Measurements from ENCODE around the gene EVL.
A peak's percentile ranks its signal among the peaks of the same experiment; 100 is the strongest.
"Not testable (repeated sequence)": the region's sequence is repeated elsewhere in the genome, so short reads cannot be mapped to it uniquely, and the experiment has no call there.

Gene EVL

DNA sequence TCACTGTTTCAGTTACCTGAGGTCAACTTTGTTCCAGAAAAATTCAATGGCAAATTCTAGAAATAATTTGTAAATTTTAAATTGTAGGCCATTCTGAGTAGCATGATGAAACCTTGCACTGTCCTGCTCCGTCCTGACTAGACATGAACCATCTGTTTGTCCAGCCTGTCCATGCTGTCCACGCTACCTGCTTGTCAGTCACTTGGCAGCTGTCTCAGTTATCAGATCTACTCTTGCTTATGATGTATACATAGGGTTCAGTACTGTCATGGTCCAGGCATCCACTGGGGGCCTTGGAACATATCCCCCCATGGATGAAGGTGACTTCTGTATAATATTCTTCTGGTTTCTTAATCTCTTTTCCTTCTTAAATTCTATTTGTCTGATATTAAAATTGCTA lies 14.1 kb upstream of the EVL start:
- H3K4me3 Mint-ChIP-seq: no peak overlapping the region
- no peaks in the 10 kb centered on the region for H3K9me3 Mint-ChIP-seq
- H3K27me3 Mint-ChIP-seq: no peaks in the 10 kb centered on the region
- peaks cover 23% of the 10 kb centered on the region for H3K4me1 Mint-ChIP-seq (ENCODE audit: low read depth)
- no peak overlapping the region for H3K27ac Mint-ChIP-seq
- no peak for DNase-seq
- no peaks in the 10 kb centered on the region for H3K36me3 Mint-ChIP-seq (ENCODE audit: low read depth)

- Mint-ChIP-seq H3K4me1 (ENCODE audit: low read depth) (peaks cover 26% of the 10 kb centered on the region), H3K4me3 (no peak overlapping the region), H3K36me3 (ENCODE audit: low read depth) (no peaks in the 10 kb centered on the region), H3K9me3 (no peaks in the 10 kb centered on the region), H3K27me3 (no peaks in the 10 kb centered on the region), H3K27ac (no peak overlapping the region)
- no peak for DNase-seq
Measured at GRCh38 chr14:100051543-100051942, 13.7 kb upstream of the EVL start.

DNA sequence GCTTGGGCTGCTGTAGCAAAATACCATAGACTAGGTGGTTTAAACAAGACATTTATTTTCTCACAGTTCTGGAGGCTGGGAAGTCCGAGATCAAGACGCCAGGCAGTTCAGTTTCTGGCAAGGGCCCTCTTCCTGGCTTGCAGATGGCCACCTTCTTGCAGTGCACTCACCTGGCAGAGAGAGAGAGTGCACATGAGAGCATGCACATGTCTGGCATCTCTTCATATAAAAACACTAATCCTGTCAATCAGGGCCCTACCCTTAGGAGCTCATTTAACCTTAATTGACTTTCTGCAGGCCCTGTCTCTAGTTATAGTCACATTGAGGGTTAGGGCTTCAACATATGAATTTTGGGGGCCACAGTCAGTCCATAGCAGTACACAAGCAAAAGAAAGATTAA lies 12.4 kb upstream of the EVL start:
- no peaks in the 10 kb centered on the region for H3K36me3 Mint-ChIP-seq (ENCODE audit: low read depth)
- peaks cover 39% of the 10 kb centered on the region for H3K4me1 Mint-ChIP-seq (ENCODE audit: low read depth)
- H3K9me3 Mint-ChIP-seq: no peaks in the 10 kb centered on the region
- H3K27me3 Mint-ChIP-seq: no peaks in the 10 kb centered on the region
- H3K27ac Mint-ChIP-seq: no peak overlapping the region
- DNase-seq: no peak
- no peak overlapping the region for H3K4me3 Mint-ChIP-seq

DNA sequence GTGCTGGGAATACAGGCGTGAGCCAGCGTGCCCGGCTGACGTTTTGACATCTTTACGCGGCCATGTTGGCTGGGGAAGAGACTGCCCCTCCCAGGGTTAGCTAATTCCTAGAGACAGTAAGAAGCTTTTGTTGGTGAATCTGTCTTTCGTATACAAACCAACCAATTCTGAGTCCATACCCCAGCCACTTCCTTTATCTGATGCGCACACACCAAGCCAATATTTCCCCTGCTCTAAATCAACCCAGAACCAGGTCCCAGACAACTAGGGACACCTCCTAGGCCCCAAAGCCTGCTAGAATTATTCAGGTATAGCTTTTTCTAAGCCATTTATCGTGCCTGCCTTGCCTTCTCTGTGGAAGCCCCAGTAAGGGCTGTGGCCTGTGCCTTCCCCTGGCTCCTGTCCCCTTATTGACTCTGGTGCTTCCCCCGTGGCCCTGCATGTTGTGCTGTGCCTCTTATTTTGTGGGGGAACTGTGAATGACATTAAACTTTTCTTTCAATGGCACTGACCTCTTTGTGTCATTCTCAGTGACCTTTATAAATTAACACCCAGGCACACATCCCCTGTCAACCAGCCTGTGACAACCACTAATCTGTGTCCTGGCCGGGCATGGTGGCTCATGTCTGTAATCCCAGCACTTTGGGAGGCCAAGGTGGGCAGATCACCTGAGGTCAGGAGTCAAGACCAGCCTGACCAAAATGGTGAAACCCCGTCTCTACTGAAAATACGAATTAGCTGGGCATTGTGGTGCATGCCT lies 10.7 kb upstream of the EVL start:
- Mint-ChIP-seq H3K27ac (peak overlapping the region; percentile 13), H3K4me1 (ENCODE audit: low read depth) (peaks cover 41% of the 10 kb centered on the region), H3K27me3 (no peaks in the 10 kb centered on the region), H3K4me3 (no peak overlapping the region), H3K36me3 (ENCODE audit: low read depth) (no peaks in the 10 kb centered on the region), H3K9me3 (no peaks in the 10 kb centered on the region)
- DNase-seq: no peak

DNA sequence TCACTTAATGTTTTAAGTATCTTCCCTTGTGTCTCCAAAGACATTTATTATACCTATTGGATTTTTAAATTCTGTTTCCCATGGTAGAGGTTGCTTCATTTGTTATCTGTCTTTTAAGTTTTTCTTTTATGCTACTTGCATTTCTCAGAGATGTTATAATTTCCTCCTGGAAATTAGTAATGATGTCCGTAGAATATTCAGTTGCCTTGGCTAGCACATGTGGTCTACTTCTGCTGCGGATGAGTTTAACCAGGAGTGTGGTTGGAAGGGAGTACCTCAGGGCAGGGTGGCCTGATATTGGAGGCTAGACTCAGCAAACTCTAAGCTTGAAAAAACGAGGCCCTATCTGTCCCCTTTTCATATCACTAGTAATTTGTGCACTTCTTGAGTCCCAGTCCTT lies 8.8 kb upstream of the EVL start:
- Mint-ChIP-seq H3K9me3 (no peaks in the 10 kb centered on the region), H3K4me1 (ENCODE audit: low read depth) (peaks cover 52% of the 10 kb centered on the region), H3K4me3 (no peak overlapping the region), H3K27me3 (no peaks in the 10 kb centered on the region), H3K27ac (peak overlapping the region; percentile 55), H3K36me3 (ENCODE audit: low read depth) (no peaks in the 10 kb centered on the region)
- DNase-seq: no peak

DNA sequence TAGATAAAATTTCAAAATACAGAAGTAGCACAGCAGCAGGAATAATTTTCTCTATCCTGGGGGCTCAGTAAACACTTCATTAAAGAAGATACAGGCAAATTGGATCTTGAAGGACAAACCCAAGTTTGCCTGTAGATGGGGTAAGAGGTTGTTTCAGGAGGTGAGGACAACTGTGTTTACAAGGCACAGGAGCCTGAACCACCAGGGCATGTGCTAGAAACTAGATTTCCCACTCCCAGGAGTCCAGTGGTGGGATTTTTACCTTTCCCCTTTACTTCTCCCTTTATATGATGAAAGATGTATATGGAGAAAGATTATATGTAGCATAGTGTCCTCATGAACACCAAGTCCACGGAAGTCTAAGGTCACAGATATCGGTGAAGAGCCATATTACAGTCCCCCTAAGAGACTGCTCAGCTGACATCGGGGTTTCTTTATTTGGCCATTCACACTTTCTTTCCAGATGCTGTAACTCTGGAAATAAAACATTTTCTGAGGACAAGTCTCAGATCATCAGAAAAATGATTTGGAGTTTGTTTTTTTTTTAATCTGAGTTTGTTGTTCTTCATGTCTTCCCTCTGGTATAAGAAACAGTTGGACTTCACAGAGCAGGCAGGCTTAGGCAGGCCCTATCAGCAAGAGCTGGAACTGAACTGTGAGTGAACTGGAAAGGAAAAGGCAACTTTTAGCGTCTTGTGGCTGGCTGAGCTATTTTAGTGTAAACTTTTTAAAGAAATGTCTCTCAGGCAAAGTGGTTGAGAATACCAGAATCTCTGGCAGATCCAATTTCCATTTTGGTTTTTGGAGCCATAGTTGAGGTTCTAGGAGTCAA lies 8.0 kb upstream of the EVL start:
- H3K4me3 Mint-ChIP-seq: no peak overlapping the region

GRCh38 chr14:100058777-100059437 lies 6.3 kb upstream of the EVL start:
- DNase-seq: no peak
- no peaks in the 10 kb centered on the region for H3K27me3 Mint-ChIP-seq
- no peaks in the 10 kb centered on the region for H3K36me3 Mint-ChIP-seq (ENCODE audit: low read depth)
- H3K9me3 Mint-ChIP-seq: no peaks in the 10 kb centered on the region
- H3K4me1 Mint-ChIP-seq (ENCODE audit: low read depth): peaks cover 76% of the 10 kb centered on the region
- H3K4me3 Mint-ChIP-seq: peak overlapping the region; percentile 64
- peak overlapping the region; percentile 94 for H3K27ac Mint-ChIP-seq

More for the DNA sequence above, 8.0 kb upstream of the EVL start:
- Mint-ChIP-seq H3K4me1 (ENCODE audit: low read depth) (peaks cover 58% of the 10 kb centered on the region), H3K9me3 (no peaks in the 10 kb centered on the region), H3K36me3 (ENCODE audit: low read depth) (no peaks in the 10 kb centered on the region), H3K27me3 (no peaks in the 10 kb centered on the region), H3K27ac (peak overlapping the region; percentile 88)
- DNase-seq: no peak

DNA sequence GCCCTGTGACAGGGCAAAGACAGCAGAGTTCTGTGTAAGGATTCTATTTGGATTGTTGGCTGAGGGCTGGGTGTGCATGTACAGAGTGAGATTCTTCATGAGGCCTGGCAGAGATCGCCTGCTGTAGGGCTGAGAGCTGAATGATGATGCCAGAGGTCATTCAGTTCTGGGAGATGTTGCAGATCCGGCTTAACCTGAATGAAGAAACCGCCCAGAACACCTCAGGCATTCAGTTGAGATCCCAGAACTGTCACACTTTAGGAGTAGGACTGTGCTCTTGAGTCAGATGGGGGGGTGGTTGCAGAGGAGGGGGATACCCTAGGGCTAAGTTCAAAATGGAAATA lies 5.8 kb upstream of the EVL start:
- no peaks in the 10 kb centered on the region for H3K36me3 Mint-ChIP-seq (ENCODE audit: low read depth)

DNA sequence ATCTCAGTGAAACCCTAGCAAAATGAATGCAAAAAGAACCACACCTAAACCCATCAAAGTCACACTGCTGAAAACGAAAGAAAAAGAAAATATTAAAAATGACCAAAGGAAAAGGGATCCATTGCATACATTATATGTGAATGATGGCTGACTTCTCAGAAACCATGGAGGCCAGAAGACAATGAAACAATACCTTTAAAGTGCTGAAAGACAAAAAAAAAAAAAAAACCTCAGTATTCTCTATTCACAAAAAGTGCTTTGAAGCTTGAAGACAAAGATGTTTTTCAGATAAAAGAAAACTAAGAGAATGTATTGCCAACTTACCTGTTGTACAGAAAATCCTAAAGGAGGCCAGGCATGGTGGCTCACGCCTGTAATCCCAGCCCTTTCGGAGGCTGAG lies 4.5 kb upstream of the EVL start:
- Mint-ChIP-seq H3K27ac (peak overlapping the region; percentile 94), H3K4me1 (ENCODE audit: low read depth) (peaks cover 89% of the 10 kb centered on the region), H3K9me3 (no peaks in the 10 kb centered on the region), H3K36me3 (ENCODE audit: low read depth) (no peaks in the 10 kb centered on the region), H3K27me3 (no peaks in the 10 kb centered on the region), H3K4me3 (peak overlapping the region; percentile 67)
- no peak for DNase-seq

More for the DNA sequence above, 5.8 kb upstream of the EVL start:
- H3K4me1 Mint-ChIP-seq (ENCODE audit: low read depth): peaks cover 81% of the 10 kb centered on the region
- peak overlapping the region; percentile 64 for H3K4me3 Mint-ChIP-seq
- H3K27me3 Mint-ChIP-seq: no peaks in the 10 kb centered on the region
- H3K27ac Mint-ChIP-seq: peak overlapping the region; percentile 94
- H3K9me3 Mint-ChIP-seq: no peaks in the 10 kb centered on the region
- no peak for DNase-seq

- Mint-ChIP-seq H3K27ac (peak overlapping the region; percentile 98), H3K4me1 (ENCODE audit: low read depth) (peaks cover 93% of the 10 kb centered on the region), H3K9me3 (no peaks in the 10 kb centered on the region), H3K4me3 (peak overlapping the region; percentile 86), H3K36me3 (ENCODE audit: low read depth) (peaks cover 11% of the 10 kb centered on the region), H3K27me3 (no peaks in the 10 kb centered on the region)
- DNase-seq: peak; percentile 55
Measured at GRCh38 chr14:100062590-100062989, 2.6 kb upstream of the EVL start.

GRCh38 chr14:100063314-100063941 lies 1.8 kb upstream of the EVL start:
- peak overlapping the region; percentile 86 for H3K4me3 Mint-ChIP-seq
- DNase-seq: no peak
- H3K36me3 Mint-ChIP-seq (ENCODE audit: low read depth): peaks cover 20% of the 10 kb centered on the region
- H3K27me3 Mint-ChIP-seq: no peaks in the 10 kb centered on the region
- peak overlapping the region; percentile 98 for H3K27ac Mint-ChIP-seq
- H3K4me1 Mint-ChIP-seq (ENCODE audit: low read depth): peaks cover 93% of the 10 kb centered on the region
- H3K9me3 Mint-ChIP-seq: no peaks in the 10 kb centered on the region

DNA sequence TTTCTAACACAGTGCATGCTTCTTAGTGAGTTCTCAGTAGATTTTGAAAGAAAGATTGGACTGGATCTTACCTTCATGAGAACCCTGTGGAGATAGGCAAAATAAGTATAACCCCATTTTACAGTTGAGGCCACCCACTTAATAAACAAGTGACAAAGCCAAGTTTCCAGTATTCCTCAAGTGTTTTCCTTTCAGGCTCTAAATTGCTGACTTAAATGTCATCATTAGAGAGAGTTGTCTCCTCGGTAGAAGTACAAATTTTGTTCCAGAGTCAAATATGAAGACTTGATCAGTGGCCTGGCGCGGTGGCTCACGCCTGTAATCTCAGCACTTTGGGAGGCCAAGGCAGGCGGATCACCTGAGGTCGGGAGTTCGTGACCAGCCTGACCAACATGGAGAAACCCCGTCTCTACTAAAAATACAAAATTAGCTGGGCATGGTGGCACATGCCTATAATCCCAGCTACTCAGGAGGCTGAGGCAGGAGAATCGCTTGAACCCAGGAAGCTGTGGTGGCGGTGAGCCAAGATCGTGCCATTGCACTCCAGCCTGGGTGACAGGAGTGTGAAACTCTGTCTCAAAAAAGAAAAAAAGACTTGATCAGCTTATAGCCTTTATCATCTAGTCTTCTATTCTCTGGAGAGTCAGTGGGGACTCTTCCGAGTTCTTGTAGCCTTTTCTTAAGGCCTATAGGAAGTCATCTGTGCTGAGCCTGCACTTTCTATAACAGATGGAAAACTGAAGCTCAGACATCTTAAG lies 708 bp upstream of the EVL start:
- peaks cover 93% of the 10 kb centered on the region for H3K4me1 Mint-ChIP-seq (ENCODE audit: low read depth)

DNA sequence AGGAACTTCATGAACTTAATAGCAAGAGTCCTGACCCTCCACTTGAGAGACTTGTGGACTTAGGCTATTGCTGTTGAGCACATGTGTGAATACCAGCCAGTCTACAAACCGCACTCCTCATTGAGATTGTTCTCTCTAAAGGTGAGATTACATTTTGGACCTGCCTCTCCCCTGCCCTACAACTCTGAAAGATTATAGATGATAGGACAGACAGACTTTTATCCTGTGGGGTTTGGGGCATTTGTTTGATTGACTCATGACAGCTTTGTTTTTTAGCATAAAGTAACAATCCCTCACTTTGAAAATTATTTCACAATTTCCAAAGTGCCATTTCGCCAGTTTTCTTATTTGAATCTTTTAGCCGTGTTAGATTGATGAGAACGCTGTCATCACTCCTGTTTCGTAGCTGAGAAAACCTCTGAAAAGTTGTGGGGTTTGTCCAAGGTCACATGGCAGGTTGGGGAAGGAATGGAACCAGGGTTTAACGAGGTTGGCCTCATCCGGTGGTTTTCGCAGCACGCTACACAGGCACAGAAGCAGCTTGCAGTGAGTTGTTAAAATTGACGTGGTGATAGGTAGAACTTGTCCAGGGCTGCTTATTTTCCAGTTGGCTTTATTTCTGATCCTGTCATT lies 836 bp downstream of the EVL start:
- Mint-ChIP-seq H3K36me3 (ENCODE audit: low read depth) (peaks cover 41% of the 10 kb centered on the region), H3K4me3 (peak overlapping the region; percentile 86)
- DNase-seq: peak; percentile 79

More for the DNA sequence above, 708 bp upstream of the EVL start:
- Mint-ChIP-seq H3K27ac (peak overlapping the region; percentile 98), H3K36me3 (ENCODE audit: low read depth) (peaks cover 27% of the 10 kb centered on the region), H3K4me3 (peak overlapping the region; percentile 86)
- not testable (repeated sequence) for H3K9me3 Mint-ChIP-seq, H3K27me3 Mint-ChIP-seq, DNase-seq

More for the DNA sequence above, 836 bp downstream of the EVL start:
- peak overlapping the region; percentile 98 for H3K27ac Mint-ChIP-seq
- H3K4me1 Mint-ChIP-seq (ENCODE audit: low read depth): peaks cover 94% of the 10 kb centered on the region
- H3K9me3 Mint-ChIP-seq: no peaks in the 10 kb centered on the region
- no peaks in the 10 kb centered on the region for H3K27me3 Mint-ChIP-seq
